ENCODE results near the gene PKD1L1. TPM values are rescaled to one million over a fixed set of nuclear protein-coding genes. Genes with fewer than 3 reads are reported as not detected.

The PKD1L1 gene
- total and polyA plus RNA-seq, 11 donors: 1.1 to 3.7 (median 2.3) TPM

DNA sequence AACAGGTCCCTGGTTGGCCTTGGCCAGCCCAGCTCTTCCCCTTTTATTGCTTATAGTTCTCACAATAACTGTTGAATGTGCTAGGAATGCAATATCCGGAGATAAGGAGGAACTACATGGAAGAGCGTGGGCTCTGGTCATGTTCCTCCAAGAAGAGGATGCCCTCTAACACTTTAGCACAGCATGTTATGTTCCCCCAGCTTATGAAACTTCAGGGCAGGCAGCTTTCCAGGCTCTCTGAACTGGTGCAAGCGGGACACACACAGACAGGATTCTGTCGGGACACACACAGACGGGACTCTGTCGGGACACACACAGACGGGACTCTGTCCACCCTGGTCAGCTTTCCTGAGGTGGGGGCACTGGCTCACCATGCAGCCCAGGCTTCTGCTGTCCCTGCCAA is 141.6 kb downstream of the PKD1L1 start:
- Histone ChIP-seq H3K36me3 (peaks cover 0 to 8% (median 0%) of the 10 kb centered on the region in 9 donors), H3K4me3 (no peak overlapping the region), H3K9me3 (no peaks in the 10 kb centered on the region), H3K4me1 (peaks cover 0 to 36% (median 5%) of the 10 kb centered on the region in 12 donors), H3K27me3 (no peaks in the 10 kb centered on the region), H3K27ac (peak overlapping the region in 2 of 12 donors; percentile 21 to 73)
- TF ChIP-seq POLR2A (IDR thresholded peaks at IDR 0.05): no peak
- TF ChIP-seq, protein P1, sequence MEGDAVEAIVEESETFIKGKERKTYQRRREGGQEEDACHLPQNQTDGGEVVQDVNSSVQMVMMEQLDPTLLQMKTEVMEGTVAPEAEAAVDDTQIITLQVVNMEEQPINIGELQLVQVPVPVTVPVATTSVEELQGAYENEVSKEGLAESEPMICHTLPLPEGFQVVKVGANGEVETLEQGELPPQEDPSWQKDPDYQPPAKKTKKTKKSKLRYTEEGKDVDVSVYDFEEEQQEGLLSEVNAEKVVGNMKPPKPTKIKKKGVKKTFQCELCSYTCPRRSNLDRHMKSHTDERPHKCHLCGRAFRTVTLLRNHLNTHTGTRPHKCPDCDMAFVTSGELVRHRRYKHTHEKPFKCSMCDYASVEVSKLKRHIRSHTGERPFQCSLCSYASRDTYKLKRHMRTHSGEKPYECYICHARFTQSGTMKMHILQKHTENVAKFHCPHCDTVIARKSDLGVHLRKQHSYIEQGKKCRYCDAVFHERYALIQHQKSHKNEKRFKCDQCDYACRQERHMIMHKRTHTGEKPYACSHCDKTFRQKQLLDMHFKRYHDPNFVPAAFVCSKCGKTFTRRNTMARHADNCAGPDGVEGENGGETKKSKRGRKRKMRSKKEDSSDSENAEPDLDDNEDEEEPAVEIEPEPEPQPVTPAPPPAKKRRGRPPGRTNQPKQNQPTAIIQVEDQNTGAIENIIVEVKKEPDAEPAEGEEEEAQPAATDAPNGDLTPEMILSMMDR (IDR thresholded peaks at IDR 0.05): no peak
- peak; percentile 73 to 89 (median 80) for ATAC-seq
- 43 to 77% (median 59%) methylated on average over 6 to 7 of the region's 7 CpGs for WGBS, 4 donors
- peak in 2 of 5 donors; percentile 35 to 46 for DNase-seq
- intact Hi-C loops (cut with DNase I): loop anchor here in 1 of 10 donors (1.0 kb wide), 1 partner anchor 25 kb away; no protein-coding TSS in a partner anchor

DNA sequence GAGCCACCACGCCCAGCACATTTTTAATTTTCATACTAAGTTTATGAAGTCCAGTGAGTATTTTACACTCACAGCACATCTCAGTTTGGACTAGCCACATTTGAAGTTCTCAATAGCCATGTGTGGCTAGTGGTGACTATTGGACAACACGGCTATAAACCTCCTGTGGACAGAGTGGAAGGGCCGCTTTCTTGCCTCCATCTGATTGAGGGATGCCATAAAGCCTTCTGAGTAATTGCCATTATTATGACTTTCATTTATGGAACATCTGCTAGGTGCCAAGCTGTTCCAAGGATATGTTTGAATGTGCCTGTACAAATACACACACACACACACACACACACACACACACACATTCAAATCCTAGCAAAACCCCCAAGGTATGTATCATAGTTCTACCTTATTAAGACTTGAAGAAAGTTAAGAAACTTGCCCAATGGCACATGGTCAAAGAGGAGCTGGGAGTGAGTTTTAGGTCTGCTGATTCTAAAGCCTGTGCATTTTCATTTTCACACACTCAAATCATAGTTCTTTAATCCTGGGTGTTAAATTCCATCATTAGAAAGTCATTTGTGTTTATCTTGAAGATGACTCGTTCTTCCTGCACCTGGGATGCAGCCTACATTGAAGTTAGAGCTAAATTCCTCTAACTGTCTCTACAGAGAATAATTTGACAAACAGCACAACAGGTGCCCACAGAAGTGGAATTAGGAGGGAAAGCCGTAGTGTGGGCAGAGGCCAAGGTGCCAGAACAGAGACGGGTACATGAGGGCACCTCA is 143.3 kb downstream of the PKD1L1 start:
- intact Hi-C loops (cut with DNase I): no loop called here
- ATAC-seq: no peak
- Histone ChIP-seq H3K4me3 (no peak overlapping the region), H3K27me3 (no peaks in the 10 kb centered on the region), H3K36me3 (peaks cover 0 to 4% (median 0%) of the 10 kb centered on the region in 9 donors), H3K9me3 (no peaks in the 10 kb centered on the region), H3K4me1 (peaks cover 0 to 36% (median 5%) of the 10 kb centered on the region in 12 donors), H3K27ac (no peak overlapping the region)
- DNase-seq: no peak
- TF ChIP-seq POLR2A (IDR thresholded peaks at IDR 0.05): no peak
- TF ChIP-seq, protein P1 (IDR thresholded peaks at IDR 0.05): no peak
- WGBS, 4 donors: 89 to 97% (median 96%) methylated on average over 6 of the region's 6 CpGs

DNA sequence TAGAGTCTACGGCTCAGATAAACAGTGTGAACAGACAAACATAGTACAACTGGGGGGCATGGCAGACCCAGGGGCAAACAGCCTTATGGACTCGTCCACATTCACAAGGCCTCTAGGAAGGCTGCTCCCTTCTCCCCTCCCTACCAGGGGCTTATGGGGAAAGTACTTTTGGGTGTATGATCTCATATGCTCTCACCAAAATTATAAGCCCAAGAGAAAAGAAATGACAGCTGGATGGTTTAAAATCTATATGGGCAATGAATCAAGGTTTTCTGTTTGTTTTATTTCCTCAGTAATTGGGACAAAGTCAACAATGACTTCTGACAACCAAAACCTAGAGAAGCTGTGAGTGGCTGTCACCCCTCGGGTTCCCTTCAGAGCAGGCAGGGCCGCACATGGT is 144.4 kb downstream of the PKD1L1 start:
- intact Hi-C loops (cut with DNase I): no loop called here

DNA sequence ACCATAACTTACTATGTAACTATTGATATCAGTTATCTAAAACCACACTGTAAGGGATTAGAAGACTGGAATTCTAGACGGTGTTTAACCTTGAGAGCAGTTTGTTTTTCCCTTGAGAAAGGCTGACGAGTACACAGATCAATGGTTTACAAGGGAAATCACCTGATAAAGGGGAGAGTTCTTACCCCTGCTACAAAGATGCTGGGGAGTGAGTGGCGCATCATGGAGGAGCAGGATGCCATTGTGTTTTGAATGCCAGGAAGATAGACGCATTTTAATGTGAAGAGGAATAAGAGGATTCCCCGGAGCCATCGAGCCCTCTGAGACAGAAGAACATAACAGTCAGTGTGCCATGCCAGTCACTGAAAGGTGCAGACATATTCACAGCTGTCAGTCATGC is 145.2 kb downstream of the PKD1L1 start:
- H3K27ac ChIP-seq: no peak overlapping the region
- H3K27me3 ChIP-seq: no peaks in the 10 kb centered on the region
- intact Hi-C loops (cut with DNase I): no loop called here
- DNase-seq (no peak), ATAC-seq (no peak)
- no peaks in the 10 kb centered on the region for H3K36me3 ChIP-seq
- 77 to 85% (median 83%) methylated on average over 6 of the region's 6 CpGs for WGBS, 4 donors
- peaks cover 0 to 30% (median 5%) of the 10 kb centered on the region in 12 donors for H3K4me1 ChIP-seq
- no peak overlapping the region for H3K4me3 ChIP-seq
- TF ChIP-seq, protein P1 (IDR thresholded peaks at IDR 0.05): no peak
- no peak for TF ChIP-seq POLR2A (IDR thresholded peaks at IDR 0.05)
- no peaks in the 10 kb centered on the region for H3K9me3 ChIP-seq

More for the DNA sequence above, 144.4 kb downstream of the PKD1L1 start:
- H3K4me3 ChIP-seq: no peak overlapping the region
- 79 to 89% (median 81%) methylated on average over 4 of the region's 4 CpGs for WGBS, 4 donors
- no peaks in the 10 kb centered on the region for H3K9me3 ChIP-seq
- DNase-seq: no peak
- peaks cover 0 to 3% (median 0%) of the 10 kb centered on the region in 9 donors for H3K36me3 ChIP-seq
- TF ChIP-seq, protein P1 (IDR thresholded peaks at IDR 0.05): no peak
- no peak for TF ChIP-seq POLR2A (IDR thresholded peaks at IDR 0.05)
- no peaks in the 10 kb centered on the region for H3K27me3 ChIP-seq
- ATAC-seq: no peak
- H3K27ac ChIP-seq: no peak overlapping the region
- peaks cover 0 to 36% (median 5%) of the 10 kb centered on the region in 12 donors for H3K4me1 ChIP-seq

All from heart left ventricle (tissue), 16 donors.